ENCODE measurements around the gene DNAJB6. TPM values are rescaled to one million over a fixed set of nuclear protein-coding genes. Genes with fewer than 3 reads are reported as not detected.

Gene DNAJB6
- total RNA-seq, 1 donor from 2014 or later: 172 TPM

GRCh38 chr7:157312941-157313340 is 23.9 kb upstream of the DNAJB6 start:
- no peak for TF ChIP-seq EZH2phosphoT487 (IDR thresholded peaks at IDR 0.05)
- TF ChIP-seq, protein P1, sequence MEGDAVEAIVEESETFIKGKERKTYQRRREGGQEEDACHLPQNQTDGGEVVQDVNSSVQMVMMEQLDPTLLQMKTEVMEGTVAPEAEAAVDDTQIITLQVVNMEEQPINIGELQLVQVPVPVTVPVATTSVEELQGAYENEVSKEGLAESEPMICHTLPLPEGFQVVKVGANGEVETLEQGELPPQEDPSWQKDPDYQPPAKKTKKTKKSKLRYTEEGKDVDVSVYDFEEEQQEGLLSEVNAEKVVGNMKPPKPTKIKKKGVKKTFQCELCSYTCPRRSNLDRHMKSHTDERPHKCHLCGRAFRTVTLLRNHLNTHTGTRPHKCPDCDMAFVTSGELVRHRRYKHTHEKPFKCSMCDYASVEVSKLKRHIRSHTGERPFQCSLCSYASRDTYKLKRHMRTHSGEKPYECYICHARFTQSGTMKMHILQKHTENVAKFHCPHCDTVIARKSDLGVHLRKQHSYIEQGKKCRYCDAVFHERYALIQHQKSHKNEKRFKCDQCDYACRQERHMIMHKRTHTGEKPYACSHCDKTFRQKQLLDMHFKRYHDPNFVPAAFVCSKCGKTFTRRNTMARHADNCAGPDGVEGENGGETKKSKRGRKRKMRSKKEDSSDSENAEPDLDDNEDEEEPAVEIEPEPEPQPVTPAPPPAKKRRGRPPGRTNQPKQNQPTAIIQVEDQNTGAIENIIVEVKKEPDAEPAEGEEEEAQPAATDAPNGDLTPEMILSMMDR (IDR thresholded peaks at IDR 0.05): no peak
- TF ChIP-seq EZH2 (IDR thresholded peaks at IDR 0.05): no peak
- peaks cover 11% of the 10 kb centered on the region for H3K4me1 Mint-ChIP-seq
- Histone ChIP-seq H3K4me3 (no peak overlapping the region), H3K27ac (no peak overlapping the region), H3K27me3 (peaks cover 6% of the 10 kb centered on the region), H3K36me3 (no peaks in the 10 kb centered on the region), H3F3A (ENCODE audit: low read depth) (peaks cover under 1% of the 10 kb centered on the region), H3K9ac (no peak overlapping the region), H3K79me2 (ENCODE audit: low read depth) (no peaks in the 10 kb centered on the region), H3K9me3 (ENCODE audit: low read depth) (no peaks in the 10 kb centered on the region), H3K4me2 (no peak overlapping the region), H3K4me1 (no peaks in the 10 kb centered on the region), H4K20me1 (ENCODE audit: low read depth) (no peaks in the 10 kb centered on the region), H2AFZ (replicated peaks) (no peak overlapping the region)
- H3K9me3 Mint-ChIP-seq: no peaks in the 10 kb centered on the region
- H3K27ac Mint-ChIP-seq: no peak overlapping the region
- no peak for DNase-seq (ENCODE audit: low spot score)
- no peak overlapping the region for H3K4me3 Mint-ChIP-seq
- H3K27me3 Mint-ChIP-seq (ENCODE audit: insufficient read depth, low read depth): peaks cover 2% of the 10 kb centered on the region
- no peaks in the 10 kb centered on the region for H3K36me3 Mint-ChIP-seq

DNA sequence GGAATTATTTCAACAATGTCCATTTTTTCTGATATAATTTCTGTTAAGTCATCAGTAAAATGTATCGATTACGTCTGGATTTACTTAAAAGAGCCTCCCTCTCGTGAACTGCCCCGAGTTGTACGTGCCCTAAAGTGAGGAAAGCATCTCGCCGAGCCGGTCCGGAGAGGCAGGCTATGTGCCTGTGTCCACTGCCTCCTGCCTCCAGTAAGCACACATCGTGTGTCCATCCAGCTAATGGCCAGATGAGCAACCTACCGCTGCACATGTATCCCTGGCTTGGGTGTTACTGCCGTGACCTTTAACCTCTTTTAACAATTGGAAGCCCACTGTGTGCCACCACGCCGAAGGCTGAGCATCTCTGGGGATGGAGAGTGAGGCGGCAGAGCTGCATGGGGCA is 23.2 kb upstream of the DNAJB6 start:
- DNase-seq (ENCODE audit: low spot score): no peak
- no peak overlapping the region for H2AFZ ChIP-seq (replicated peaks)
- no peak overlapping the region for H3K4me3 Mint-ChIP-seq
- H4K20me1 ChIP-seq (ENCODE audit: low read depth): no peaks in the 10 kb centered on the region
- no peak overlapping the region for H3K27ac Mint-ChIP-seq
- TF ChIP-seq EZH2phosphoT487 (IDR thresholded peaks at IDR 0.05): no peak
- peaks cover 4% of the 10 kb centered on the region for H3K27me3 Mint-ChIP-seq (ENCODE audit: insufficient read depth, low read depth)
- no peaks in the 10 kb centered on the region for H3K9me3 ChIP-seq (ENCODE audit: low read depth)
- peaks cover 13% of the 10 kb centered on the region for H3K4me1 Mint-ChIP-seq
- peaks cover 7% of the 10 kb centered on the region for H3F3A ChIP-seq (ENCODE audit: low read depth)
- no peaks in the 10 kb centered on the region for H3K4me1 ChIP-seq
- H3K36me3 ChIP-seq: no peaks in the 10 kb centered on the region
- no peaks in the 10 kb centered on the region for H3K79me2 ChIP-seq (ENCODE audit: low read depth)
- no peak overlapping the region for H3K27ac ChIP-seq
- no peak overlapping the region for H3K4me3 ChIP-seq
- H3K27me3 ChIP-seq: peaks cover 6% of the 10 kb centered on the region
- no peaks in the 10 kb centered on the region for H3K9me3 Mint-ChIP-seq
- no peak overlapping the region for H3K4me2 ChIP-seq
- no peak overlapping the region for H3K9ac ChIP-seq
- no peaks in the 10 kb centered on the region for H3K36me3 Mint-ChIP-seq

GRCh38 chr7:157318015-157318706 is 18.6 kb upstream of the DNAJB6 start:
- TF ChIP-seq EZH2 (IDR thresholded peaks at IDR 0.05) (no peak), EZH2phosphoT487 (IDR thresholded peaks at IDR 0.05) (no peak)
- Histone ChIP-seq H3K27ac (no peak overlapping the region), H3K4me3 (no peak overlapping the region), H2AFZ (replicated peaks) (peak overlapping the region; percentile 50), H3K36me3 (no peaks in the 10 kb centered on the region), H3K4me1 (peaks cover 3% of the 10 kb centered on the region), H3K9ac (no peak overlapping the region), H3K79me2 (ENCODE audit: low read depth) (no peaks in the 10 kb centered on the region), H3K27me3 (no peaks in the 10 kb centered on the region), H3K4me2 (no peak overlapping the region), H3K9me3 (ENCODE audit: low read depth) (no peaks in the 10 kb centered on the region), H3F3A (ENCODE audit: low read depth) (peaks cover 7% of the 10 kb centered on the region), H4K20me1 (ENCODE audit: low read depth) (no peaks in the 10 kb centered on the region)
- H3K9me3 Mint-ChIP-seq: no peaks in the 10 kb centered on the region
- H3K4me1 Mint-ChIP-seq: peaks cover 12% of the 10 kb centered on the region
- DNase-seq (ENCODE audit: low spot score): no peak
- H3K27me3 Mint-ChIP-seq (ENCODE audit: insufficient read depth, low read depth): peaks cover 3% of the 10 kb centered on the region
- H3K36me3 Mint-ChIP-seq: peaks cover 2% of the 10 kb centered on the region
- no peak overlapping the region for H3K4me3 Mint-ChIP-seq
- H3K27ac Mint-ChIP-seq: no peak overlapping the region

- no peaks in the 10 kb centered on the region for H3K9me3 Mint-ChIP-seq
- Histone ChIP-seq H3K27me3 (no peaks in the 10 kb centered on the region), H3K79me2 (ENCODE audit: low read depth) (no peaks in the 10 kb centered on the region), H3K4me1 (peaks cover 3% of the 10 kb centered on the region), H3K4me2 (no peak overlapping the region), H3F3A (ENCODE audit: low read depth) (peaks cover 7% of the 10 kb centered on the region), H2AFZ (replicated peaks) (no peak overlapping the region), H4K20me1 (ENCODE audit: low read depth) (no peaks in the 10 kb centered on the region), H3K9me3 (ENCODE audit: low read depth) (no peaks in the 10 kb centered on the region), H3K4me3 (no peak overlapping the region), H3K36me3 (no peaks in the 10 kb centered on the region), H3K27ac (no peak overlapping the region), H3K9ac (no peak overlapping the region)
- H3K27me3 Mint-ChIP-seq (ENCODE audit: insufficient read depth, low read depth): peaks cover 3% of the 10 kb centered on the region
- TF ChIP-seq EZH2phosphoT487 (IDR thresholded peaks at IDR 0.05) (no peak), EZH2 (IDR thresholded peaks at IDR 0.05) (no peak)
- TF ChIP-seq, protein P1 (IDR thresholded peaks at IDR 0.05): no peak
- peak overlapping the region; percentile 60 for H3K27ac Mint-ChIP-seq
- no peak for DNase-seq (ENCODE audit: low spot score)
- peak overlapping the region; percentile 55 for H3K4me3 Mint-ChIP-seq
- H3K36me3 Mint-ChIP-seq: peaks cover 2% of the 10 kb centered on the region
- peaks cover 12% of the 10 kb centered on the region for H3K4me1 Mint-ChIP-seq
Observed at GRCh38 chr7:157320608-157320980, 16.2 kb upstream of the DNAJB6 start.

All from neural progenitor cell (in vitro differentiated cells).